GM12878 (cell line): ENCODE data around the gene LSM10. TPM values are rescaled to one million over a fixed set of nuclear protein-coding genes. Genes with fewer than 3 reads are reported as not detected.

ENCODE experiments used
- ATAC-seq: fragments of 200-7000 bp; cut with Tn5 transposase; 3 replicates; pipeline ENCODE4 v1.9.1; 2020; ENCODE audit warnings: mild to moderate bottlenecking, moderate library complexity
- BruUV-seq: library from RNA; stranded (reverse); fragments of 400-500 nt; replicated peaks from 2 replicates; lab custom pipeline; 2021; lab: Mats Ljungman, UMichigan
- CTCF ChIA-PET: fragments of 300-600 bp; sonication (Branson Sonifier 250); formaldehyde crosslinking; extraction: SDS; loops from one replicate; lab custom pipeline; 2021; ENCODE audit warnings: inconsistent platforms; lab: Yijun Ruan, JAX
- POLR2A ChIA-PET: fragments of 350-600 bp; formaldehyde crosslinking; extraction: SDS; loops from one replicate; lab custom pipeline; 2021; ENCODE audit warnings: inconsistent platforms; lab: Charles Lee
- RAD21 ChIA-PET: fragments of 300-600 bp; sonication (Branson Sonifier 250); formaldehyde crosslinking; loops from one replicate; lab custom pipeline; 2023; ENCODE audit warnings: antibody characterized with exemption; ENCODE audit not compliant: unreplicated experiment; lab: Charles Lee
- SMC1A ChIA-PET: fragments of 300-600 bp; sonication (Branson Sonifier 250); formaldehyde crosslinking; loops from one replicate; lab custom pipeline; 2023; ENCODE audit not compliant: unreplicated experiment, uncharacterized antibody; lab: Charles Lee
- DNase-seq: peaks from one replicate; pipeline ENCODE4 v3.0.0-alpha.2; 2011; ENCODE audit warnings: low read depth, low spot score
- FAIRE-seq: peaks from 3 replicates; lab custom pipeline; 2011; peaks lifted over from hg19 to GRCh38; lab: Jason Lieb, UNC
- H2AFZ ChIP-seq: 2 replicates; pipeline ENCODE4 v1.6.0; 2011; ENCODE audit warnings: low read depth, low read length, control low read depth; ENCODE audit not compliant: control insufficient read depth
- H3K27ac ChIP-seq: 2 replicates; pipeline ENCODE4 v1.5.1; 2011; ENCODE audit warnings: control low read depth; ENCODE audit not compliant: control insufficient read depth, insufficient read depth
- H3K27me3 ChIP-seq, 2 experiments: replicated peaks in 1 of 2; 2 replicates each; pipeline versions ENCODE4 v1.6.0 to v1.6.1; 2011; ENCODE audit warnings: low read length in 1 of 2; ENCODE audit not compliant: control insufficient read depth in 2 of 2, insufficient read depth in 2 of 2
- H3K36me3 ChIP-seq, 2 experiments: 2 replicates each; pipeline ENCODE4 v1.5.1; 2011; ENCODE audit warnings: low read length in 1 of 2; ENCODE audit not compliant: control insufficient read depth in 2 of 2, insufficient read depth in 2 of 2
- H3K4me1 ChIP-seq: 2 replicates; pipeline ENCODE4 v1.6.1; 2011; ENCODE audit warnings: mild to moderate bottlenecking, low read length, moderate library complexity, mixed read lengths; ENCODE audit not compliant: control insufficient read depth, insufficient read depth
- H3K4me2 ChIP-seq: 2 replicates; pipeline ENCODE4 v1.6.0; 2011; ENCODE audit warnings: control low read depth; ENCODE audit not compliant: control insufficient read depth, insufficient read depth
- H3K4me3 ChIP-seq: fragments of 200-600 bp; sonication (generic); 2 replicates; pipeline ENCODE4 v1.5.1; 2016
- H3K79me2 ChIP-seq: 2 replicates; pipeline ENCODE4 v1.6.0; 2011; ENCODE audit warnings: low read length; ENCODE audit not compliant: control insufficient read depth, insufficient read depth
- H3K9ac ChIP-seq: 2 replicates; pipeline ENCODE4 v1.8.0; 2011; ENCODE audit warnings: low read length, control low read depth, mixed read lengths; ENCODE audit not compliant: control insufficient read depth, insufficient read depth
- H3K9me3 ChIP-seq: replicated peaks from 3 replicates; pipeline ENCODE4 v1.5.1; 2011; ENCODE audit warnings: mild to moderate bottlenecking, low read length; ENCODE audit not compliant: control insufficient read depth, insufficient read depth
- H4K20me1 ChIP-seq: 2 replicates; pipeline ENCODE4 v1.6.0; 2011; ENCODE audit not compliant: control insufficient read depth, insufficient read depth
- BACH1 ChIP-seq: fragments of 450-650 bp; IDR thresholded peaks from 2 replicates; pipeline ENCODE4 v1.6.1; 2017; ENCODE audit warnings: mild to moderate bottlenecking, borderline replicate concordance
- BCL3 ChIP-seq: IDR thresholded peaks from 2 replicates; pipeline ENCODE4 v1.6.1; 2011; ENCODE audit warnings: borderline replicate concordance, low read depth, mild to moderate bottlenecking, moderate library complexity, low read length; ENCODE audit not compliant: insufficient read depth, poor library complexity, severe bottlenecking
- CREB1 ChIP-seq: IDR thresholded peaks from 2 replicates; pipeline ENCODE4 v1.6.1; 2012; ENCODE audit warnings: low read depth, mild to moderate bottlenecking, inconsistent platforms
- HDAC2 ChIP-seq: fragments of 200-600 bp; sonication (generic); IDR thresholded peaks from 2 replicates; pipeline ENCODE4 v1.6.1; 2017
- HDAC6 ChIP-seq: fragments of 200-600 bp; sonication (generic); IDR thresholded peaks from one replicate; pipeline ENCODE4 v1.8.0; 2017; ENCODE audit warnings: antibody characterized with exemption; ENCODE audit not compliant: unreplicated experiment
- IRF4 ChIP-seq: IDR thresholded peaks from 2 replicates; pipeline ENCODE4 v1.6.1; 2011; ENCODE audit warnings: low read depth, low read length
- MEF2B ChIP-seq: fragments of 450-650 bp; IDR thresholded peaks from 2 replicates; pipeline ENCODE4 v1.6.1; 2018; ENCODE audit warnings: mild to moderate bottlenecking, moderate library complexity; ENCODE audit not compliant: partially characterized antibody, poor library complexity, severe bottlenecking
- PKNOX1 ChIP-seq: fragments of 450-650 bp; IDR thresholded peaks from 2 replicates; pipeline ENCODE4 v1.6.1; 2016; ENCODE audit warnings: mild to moderate bottlenecking
- PML ChIP-seq: IDR thresholded peaks from 2 replicates; pipeline ENCODE4 v1.6.1; 2012; ENCODE audit warnings: low read length, inconsistent platforms
- RUNX3 ChIP-seq: IDR thresholded peaks from 2 replicates; pipeline ENCODE4 v1.6.1; 2012; ENCODE audit warnings: low read length, inconsistent platforms
- STAT3 ChIP-seq: IDR thresholded peaks from 2 replicates; pipeline ENCODE4 v1.6.1; 2011; ENCODE audit warnings: low read depth, low read length, improper control_type of control experiment
- SUPT20H ChIP-seq: IDR thresholded peaks from 2 replicates; pipeline ENCODE4 v1.6.1; 2011; ENCODE audit warnings: low read depth, mild to moderate bottlenecking, low read length, moderate library complexity, borderline replicate concordance; ENCODE audit not compliant: control insufficient read depth
- TCF12 ChIP-seq: IDR thresholded peaks from 2 replicates; pipeline ENCODE4 v1.6.1; 2011; ENCODE audit warnings: low read depth, mild to moderate bottlenecking, low read length
- TCF3 ChIP-seq: IDR thresholded peaks from 2 replicates; pipeline ENCODE4 v1.6.1; 2012; ENCODE audit warnings: low read depth, mild to moderate bottlenecking, low read length, borderline replicate concordance; ENCODE audit not compliant: insufficient read depth
- USF2 ChIP-seq: IDR thresholded peaks from 2 replicates; pipeline ENCODE4 v1.6.1; 2011; ENCODE audit warnings: low read depth, low read length, improper control_type of control experiment, borderline replicate concordance
- ZBTB33 ChIP-seq: fragments of 450-650 bp; IDR thresholded peaks from 2 replicates; pipeline ENCODE4 v1.6.1; 2017; ENCODE audit warnings: mild to moderate bottlenecking
- ZZZ3 ChIP-seq: IDR thresholded peaks from 2 replicates; pipeline ENCODE4 v1.6.1; 2011; ENCODE audit warnings: low read depth; ENCODE audit not compliant: control insufficient read depth, insufficient read length
- WGBS: methylation state at CpG from one replicate; pipeline ENCODE4 v1.1.6; 2016; ENCODE audit warnings: low lambda C conversion rate; ENCODE audit not compliant: insufficient replicate concordance, insufficient coverage; ENCODE audit errors: missing lambda C conversion rate; 5-methylcytosine and 5-hydroxymethylcytosine counted together
- in situ Hi-C: fragments of 300-500 bp; cut with MboI; formaldehyde crosslinking; loops from 9 replicates; pipeline ENCODE4 v1.14.3; 2018; ENCODE audit warnings: mixed read lengths
- intact Hi-C: fragments of 100-400 bp; cut with micrococcal nuclease; formaldehyde crosslinking; loops from one replicate; pipeline ENCODE4 v1.14.2; 2022; ENCODE audit not compliant: unreplicated experiment
- polyA plus RNA-seq, 11 experiments: library from polyadenylated mRNA; depleted of rRNA in 4 of 11; unstranded in 6 of 11; stranded (reverse) in 5 of 11; fragments of >200 nt; fragmentation: Nextera tagmentation in 4 of 11; fragmentation: Illumina TruSeq in 1 of 11; extraction: Ambion mirVana in 4 of 11; extraction: Trizol in 1 of 11; gene quantifications; 1 replicate in 1 of 11; 2 replicates in 10 of 11; pipeline versions ENCODE4 v1.2.1 to v1.2.3, GENCODE V29; 2011 to 2016; ENCODE audit warnings: inconsistent platforms in 2 of 11, missing spikeins in 2 of 11, low read depth in 1 of 11
- total RNA-seq, 4 experiments: library from RNA; depleted of rRNA in 3 of 4; stranded (reverse); fragments of >200 nt in 3 of 4; fragmentation: Illumina TruSeq in 1 of 4; extraction: Trizol in 1 of 4; gene quantifications; 2 replicates each; pipeline versions ENCODE4 v1.2.1 to v1.2.3, GENCODE V29; 2013 to 2021

The LSM10 gene
- total and polyA plus RNA-seq, 10 of the 15 experiments (the other 5 are each of a cell fraction or from before 2014, with no cell fraction given), result 13.1 to 103 (median 57.5) TPM

- no peak overlapping the region; the same call in 1 of the 2 replicates for H3K9ac ChIP-seq
- no peak for FAIRE-seq
- 78% methylated on average over 3 of the region's 3 CpGs for WGBS
- TF ChIP-seq HDAC2, result no peak
- no peak for TF ChIP-seq MEF2B
- no peak for TF ChIP-seq ZBTB33
- TF ChIP-seq STAT3, result no peak
- no peak for TF ChIP-seq SUPT20H
- no peak for TF ChIP-seq TCF12
- TF ChIP-seq ZZZ3, result no peak
- no peak for TF ChIP-seq USF2
- TF ChIP-seq PKNOX1, result no peak
- TF ChIP-seq BCL3, result no peak
- TF ChIP-seq BACH1, result no peak
- TF ChIP-seq CREB1, result no peak
- no peak for TF ChIP-seq HDAC6
- no peak for TF ChIP-seq RUNX3
- TF ChIP-seq IRF4, result no peak
- TF ChIP-seq PML, result no peak
- no peak for TF ChIP-seq TCF3
- CTCF ChIA-PET, result interaction anchor here (2.8 kb wide), 1 partner anchor 13 kb away, joined by 16 read pairs; no protein-coding TSS in a partner anchor
- H3K79me2 ChIP-seq, result peaks cover 70% of the 10 kb centered on the region
- DNase-seq, result no peak
- H3K27ac ChIP-seq, result no peak overlapping the region
- ATAC-seq, result no peak
- no peak overlapping the region; the same call in 1 of the 2 replicates for H3K4me2 ChIP-seq
- RAD21 ChIA-PET, result no interaction called here
- POLR2A ChIA-PET, result interaction anchor here (0.6 to 1.2 kb wide), 2 partner anchors 15 to 231 kb away, joined by 3 to 4 read pairs; no protein-coding TSS in a partner anchor
- peaks cover 11% of the 10 kb centered on the region for H3K4me1 ChIP-seq
- SMC1A ChIA-PET, result interaction anchor here (0.9 to 1.6 kb wide), 2 partner anchors 13 to 41 kb away, joined by 3 to 4 read pairs; no protein-coding TSS in a partner anchor
- H3K36me3 ChIP-seq, result 0 out of 4 replicates have a peak, but pooled peaks cover 0 to 7% of the 10 kb centered on the region in 2 experiments
- no TSS peak for BruUV-seq
- H2AFZ ChIP-seq, result no peak overlapping the region
- no peak overlapping the region for H3K4me3 ChIP-seq
- in situ Hi-C loops, result no loop called here
- no peaks in the 10 kb centered on the region for H3K27me3 ChIP-seq
- no peaks in the 10 kb centered on the region for H3K9me3 ChIP-seq
- H4K20me1 ChIP-seq, result no peaks in the 10 kb centered on the region
- intact Hi-C loops, result loop anchor here (10.0 kb wide), 2 partner anchors 156 to 226 kb away; partner anchors contain the start of genes MAP7D1 and THRAP3
These were observed 16.9 kb downstream of the LSM10 start for GRCh38 chr1:36380782-36381181.
